Prostate gland (tissue), 2 donors: Measurements from ENCODE around the gene BMAL1.
"Not testable (repeated sequence)": the region's sequence is repeated elsewhere in the genome, so short reads cannot be mapped to it uniquely, and the experiment has no call there.

Experiments
- POLR2A ChIP-seq: fragments of 450-650 bp; IDR thresholded peaks from one replicate; pipeline ENCODE4 v1.6.1; 2016; ENCODE audit warnings: antibody characterized with exemption, mild to moderate bottlenecking
- POLR2AphosphoS5 ChIP-seq: sonication (generic); formaldehyde crosslinking; IDR thresholded peaks from one replicate; pipeline ENCODE4 v1.6.1; 2017; ENCODE audit warnings: antibody characterized with exemption
- TF ChIP-seq, protein P1 (sequence below), 4 experiments: fragments of 200-600 bp in 2 of 4; fragments of 450-650 bp in 2 of 4; sonication (generic) in 2 of 4; IDR thresholded peaks; 1 replicate in 3 of 4; 2 replicates in 1 of 4; pipeline ENCODE4 v1.5.1; 2016 to 2019; ENCODE audit warnings: antibody characterized with exemption in 4 of 4, mild to moderate bottlenecking in 2 of 4, moderate library complexity in 2 of 4

- TF ChIP-seq, protein P1, sequence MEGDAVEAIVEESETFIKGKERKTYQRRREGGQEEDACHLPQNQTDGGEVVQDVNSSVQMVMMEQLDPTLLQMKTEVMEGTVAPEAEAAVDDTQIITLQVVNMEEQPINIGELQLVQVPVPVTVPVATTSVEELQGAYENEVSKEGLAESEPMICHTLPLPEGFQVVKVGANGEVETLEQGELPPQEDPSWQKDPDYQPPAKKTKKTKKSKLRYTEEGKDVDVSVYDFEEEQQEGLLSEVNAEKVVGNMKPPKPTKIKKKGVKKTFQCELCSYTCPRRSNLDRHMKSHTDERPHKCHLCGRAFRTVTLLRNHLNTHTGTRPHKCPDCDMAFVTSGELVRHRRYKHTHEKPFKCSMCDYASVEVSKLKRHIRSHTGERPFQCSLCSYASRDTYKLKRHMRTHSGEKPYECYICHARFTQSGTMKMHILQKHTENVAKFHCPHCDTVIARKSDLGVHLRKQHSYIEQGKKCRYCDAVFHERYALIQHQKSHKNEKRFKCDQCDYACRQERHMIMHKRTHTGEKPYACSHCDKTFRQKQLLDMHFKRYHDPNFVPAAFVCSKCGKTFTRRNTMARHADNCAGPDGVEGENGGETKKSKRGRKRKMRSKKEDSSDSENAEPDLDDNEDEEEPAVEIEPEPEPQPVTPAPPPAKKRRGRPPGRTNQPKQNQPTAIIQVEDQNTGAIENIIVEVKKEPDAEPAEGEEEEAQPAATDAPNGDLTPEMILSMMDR (IDR thresholded peaks at IDR 0.05) = not testable (repeated sequence)
- TF ChIP-seq POLR2A, POLR2AphosphoS5: not testable (repeated sequence)
Measured at GRCh38 chr11:13398335-13398734, 120.7 kb downstream of the BMAL1 start.
